ENCODE measurements around the gene MEIS1.

MEIS1 gene

GRCh38 chr2:66461664-66462500, 27.0 kb downstream of the MEIS1 start:
- DNase-seq (ENCODE audit: low read depth): no peak
- no peak overlapping the region for H3K4me3 ChIP-seq (replicated peaks; ENCODE audit: low read depth, low read length)
- TF ChIP-seq, protein P1, sequence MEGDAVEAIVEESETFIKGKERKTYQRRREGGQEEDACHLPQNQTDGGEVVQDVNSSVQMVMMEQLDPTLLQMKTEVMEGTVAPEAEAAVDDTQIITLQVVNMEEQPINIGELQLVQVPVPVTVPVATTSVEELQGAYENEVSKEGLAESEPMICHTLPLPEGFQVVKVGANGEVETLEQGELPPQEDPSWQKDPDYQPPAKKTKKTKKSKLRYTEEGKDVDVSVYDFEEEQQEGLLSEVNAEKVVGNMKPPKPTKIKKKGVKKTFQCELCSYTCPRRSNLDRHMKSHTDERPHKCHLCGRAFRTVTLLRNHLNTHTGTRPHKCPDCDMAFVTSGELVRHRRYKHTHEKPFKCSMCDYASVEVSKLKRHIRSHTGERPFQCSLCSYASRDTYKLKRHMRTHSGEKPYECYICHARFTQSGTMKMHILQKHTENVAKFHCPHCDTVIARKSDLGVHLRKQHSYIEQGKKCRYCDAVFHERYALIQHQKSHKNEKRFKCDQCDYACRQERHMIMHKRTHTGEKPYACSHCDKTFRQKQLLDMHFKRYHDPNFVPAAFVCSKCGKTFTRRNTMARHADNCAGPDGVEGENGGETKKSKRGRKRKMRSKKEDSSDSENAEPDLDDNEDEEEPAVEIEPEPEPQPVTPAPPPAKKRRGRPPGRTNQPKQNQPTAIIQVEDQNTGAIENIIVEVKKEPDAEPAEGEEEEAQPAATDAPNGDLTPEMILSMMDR (IDR thresholded peaks at IDR 0.05; ENCODE audit: low read length, missing control alignments): no peak

DNA sequence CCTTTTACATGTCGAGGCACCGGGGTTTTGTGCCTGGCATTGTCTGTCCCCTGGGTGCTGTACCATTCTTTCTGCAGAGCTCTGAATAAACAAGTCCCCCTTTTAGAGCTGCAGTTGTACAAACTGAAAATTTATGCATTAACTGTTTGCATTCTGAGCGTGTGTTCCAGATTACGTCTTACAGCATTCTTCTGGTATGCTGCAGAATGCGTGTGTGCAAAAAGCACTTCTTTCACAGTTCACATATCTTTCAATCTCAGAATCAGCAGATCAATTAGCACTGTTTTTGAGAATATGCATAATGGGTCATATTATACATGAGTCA, 27.5 kb downstream of the MEIS1 start:
- TF ChIP-seq, protein P1 (IDR thresholded peaks at IDR 0.05; ENCODE audit: low read length, missing control alignments): no peak
- no peak for DNase-seq (ENCODE audit: low read depth)
- H3K4me3 ChIP-seq (replicated peaks; ENCODE audit: low read depth, low read length): no peak overlapping the region

DNA sequence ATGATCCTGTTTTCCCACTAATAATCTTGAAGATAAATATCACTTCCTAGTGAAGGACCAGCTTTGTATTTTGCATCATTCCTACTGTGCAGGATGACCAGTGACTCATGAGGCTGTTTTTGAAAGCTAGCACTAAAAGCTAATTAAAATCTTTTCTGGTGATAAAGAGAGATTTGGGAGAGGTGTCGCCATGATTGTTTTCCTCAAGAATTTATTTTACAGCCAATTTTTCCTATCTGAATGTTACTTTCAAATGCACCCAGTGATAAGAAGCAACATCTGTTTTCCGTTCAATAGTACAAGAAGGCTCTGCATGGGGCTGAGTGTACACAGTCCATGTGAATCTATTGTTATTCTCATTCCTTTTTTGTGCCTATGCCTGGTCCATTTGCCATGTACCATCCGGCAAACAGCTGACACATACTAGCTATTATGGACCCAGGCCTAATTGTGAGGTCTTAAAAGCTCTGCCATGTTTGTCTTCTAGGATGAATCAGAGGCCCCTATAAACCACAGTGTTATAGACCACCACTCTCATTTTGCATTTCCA, 28.4 kb downstream of the MEIS1 start:
- no peak overlapping the region for H3K4me3 ChIP-seq (replicated peaks; ENCODE audit: low read depth, low read length)
- TF ChIP-seq, protein P1 (IDR thresholded peaks at IDR 0.05; ENCODE audit: low read length, missing control alignments): no peak
- no peak for DNase-seq (ENCODE audit: low read depth)

DNA sequence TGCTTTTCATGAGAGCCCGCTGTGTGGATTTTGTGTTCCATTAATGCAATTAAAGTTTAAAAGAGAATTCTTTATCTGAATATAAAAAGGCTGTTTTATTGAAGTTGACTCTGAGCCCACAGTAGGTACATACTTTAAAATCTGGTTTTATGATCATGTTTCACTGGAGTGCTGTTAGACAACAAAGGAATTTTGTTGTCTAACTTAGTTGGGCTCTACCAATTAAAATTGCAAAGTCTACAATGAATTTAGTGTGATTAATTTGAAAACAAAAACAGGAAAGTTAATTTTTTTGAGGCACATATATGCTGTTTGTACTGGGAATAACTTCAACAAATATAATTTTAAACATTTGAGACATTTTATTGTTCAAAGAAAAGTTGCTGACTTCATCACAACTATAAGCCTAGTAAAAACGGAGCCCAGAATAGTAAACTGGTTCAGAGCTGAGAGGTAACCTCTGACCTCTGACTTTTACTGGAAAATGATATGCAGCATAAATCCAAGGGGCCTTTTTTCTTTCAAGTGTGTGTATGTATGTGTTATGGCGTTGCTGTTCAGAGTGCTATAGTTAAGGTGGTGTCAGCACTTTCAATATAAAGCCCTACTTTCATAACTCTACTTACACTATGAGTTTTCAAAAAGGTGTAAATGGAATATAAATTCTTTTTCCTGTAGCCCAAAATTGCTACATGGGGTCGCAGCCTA, 30.2 kb downstream of the MEIS1 start:
- H3K4me3 ChIP-seq (replicated peaks; ENCODE audit: low read depth, low read length): no peak overlapping the region
- TF ChIP-seq, protein P1 (IDR thresholded peaks at IDR 0.05; ENCODE audit: low read length, missing control alignments): no peak
- DNase-seq (ENCODE audit: low read depth): no peak

GRCh38 chr2:66466433-66466832, 31.5 kb downstream of the MEIS1 start:
- H3K4me3 ChIP-seq (replicated peaks; ENCODE audit: low read depth, low read length): no peak overlapping the region
- no peak for DNase-seq (ENCODE audit: low read depth)
- TF ChIP-seq, protein P1 (IDR thresholded peaks at IDR 0.05; ENCODE audit: low read length, missing control alignments): no peak

DNA sequence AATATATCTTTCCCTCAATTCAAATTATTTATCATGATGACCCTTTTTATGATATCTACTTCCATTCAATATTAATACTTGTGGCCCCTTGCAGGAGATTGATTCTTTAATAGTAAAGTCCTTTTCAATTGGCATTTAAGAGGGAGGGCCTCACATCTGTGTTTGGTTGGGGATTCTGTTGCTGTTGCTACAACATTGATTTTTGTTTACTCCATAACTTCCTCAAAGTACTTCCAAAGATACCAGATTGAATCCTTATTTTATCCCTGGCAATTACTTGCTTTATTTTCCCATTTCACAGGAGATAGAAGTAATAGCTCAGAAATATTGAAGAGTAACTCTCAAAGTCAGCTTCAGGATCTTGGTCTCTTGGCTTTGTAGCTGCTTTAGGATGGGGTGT, 32.8 kb downstream of the MEIS1 start:
- H3K4me3 ChIP-seq (replicated peaks; ENCODE audit: low read depth, low read length): no peak overlapping the region
- TF ChIP-seq, protein P1 (IDR thresholded peaks at IDR 0.05; ENCODE audit: low read length, missing control alignments): no peak
- DNase-seq (ENCODE audit: low read depth): no peak
